GM21360 (cell line): ENCODE measurements around the gene MRPS26.
"Not testable (repeated sequence)": the region's sequence is repeated elsewhere in the genome, so short reads cannot be mapped to it uniquely, and the experiment has no call there.

Source experiments
- ATAC-seq: cut with Tn5 transposase; IDR thresholded peaks from one replicate; pipeline ENCODE4 v1.9.1; 2021; ENCODE audit warnings: mild to moderate bottlenecking, moderate library complexity; ENCODE audit not compliant: unreplicated experiment

The MRPS26 gene

DNA sequence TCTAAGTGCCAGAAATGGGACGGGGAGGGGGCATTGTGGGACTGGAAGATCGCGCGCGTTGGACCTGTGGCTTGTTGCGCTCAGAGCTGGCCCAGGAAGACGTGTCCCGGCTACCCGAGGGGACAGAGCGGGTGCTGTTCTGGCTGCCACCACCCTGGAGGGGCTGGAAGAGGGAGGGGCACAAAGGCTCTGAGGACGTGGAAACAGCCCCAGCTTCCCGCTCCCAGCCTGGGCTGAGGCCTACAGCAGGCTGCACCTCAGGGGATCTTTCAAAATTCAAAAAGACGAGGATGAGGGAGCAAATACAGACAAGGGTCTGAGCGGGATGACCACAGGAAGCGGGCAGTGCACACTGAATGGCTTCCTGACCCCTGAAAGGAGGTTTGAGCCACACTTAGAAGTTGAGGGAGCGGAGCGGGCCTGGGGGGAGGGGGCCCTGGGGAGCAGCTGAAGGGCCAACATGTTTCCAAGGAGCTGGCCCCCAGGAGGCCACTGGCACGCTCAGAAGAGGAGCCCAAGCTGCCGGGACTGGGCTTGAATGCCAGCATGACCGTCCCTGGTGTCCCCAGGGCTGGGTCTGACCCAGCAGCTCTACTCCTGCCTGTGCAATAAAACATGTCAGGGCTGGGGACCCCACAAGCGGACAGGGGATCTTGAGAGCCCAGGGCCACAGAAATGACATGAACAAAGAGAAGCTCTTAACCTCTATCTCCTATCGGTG, 26.8 kb downstream of the MRPS26 start:
- ATAC-seq: no peak

DNA sequence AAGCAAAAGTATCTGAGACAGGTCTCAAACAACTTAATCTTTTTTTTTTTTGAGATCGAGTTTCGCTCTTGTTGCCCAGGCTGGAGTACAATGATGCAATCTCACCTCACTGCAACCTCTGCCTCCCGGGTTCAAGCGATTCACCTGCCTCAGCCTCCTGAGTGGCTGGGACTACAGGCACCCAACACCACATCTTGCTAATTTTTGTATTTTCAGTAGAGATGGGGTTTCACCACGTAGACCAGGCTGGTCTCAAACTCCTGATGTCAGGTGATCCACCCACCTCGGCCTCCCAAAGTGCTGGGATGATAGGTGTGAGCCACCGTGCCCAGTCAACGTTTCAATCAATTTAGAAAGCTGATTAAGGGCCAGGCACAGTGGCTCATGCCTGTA, 27.4 kb downstream of the MRPS26 start:
- not testable (repeated sequence) for ATAC-seq

- ATAC-seq: no peak
Measured at GRCh38 chr20:3074812-3075211, 29.0 kb downstream of the MRPS26 start.

GRCh38 chr20:3075315-3075714, 29.5 kb downstream of the MRPS26 start:
- ATAC-seq: not testable (repeated sequence)

DNA sequence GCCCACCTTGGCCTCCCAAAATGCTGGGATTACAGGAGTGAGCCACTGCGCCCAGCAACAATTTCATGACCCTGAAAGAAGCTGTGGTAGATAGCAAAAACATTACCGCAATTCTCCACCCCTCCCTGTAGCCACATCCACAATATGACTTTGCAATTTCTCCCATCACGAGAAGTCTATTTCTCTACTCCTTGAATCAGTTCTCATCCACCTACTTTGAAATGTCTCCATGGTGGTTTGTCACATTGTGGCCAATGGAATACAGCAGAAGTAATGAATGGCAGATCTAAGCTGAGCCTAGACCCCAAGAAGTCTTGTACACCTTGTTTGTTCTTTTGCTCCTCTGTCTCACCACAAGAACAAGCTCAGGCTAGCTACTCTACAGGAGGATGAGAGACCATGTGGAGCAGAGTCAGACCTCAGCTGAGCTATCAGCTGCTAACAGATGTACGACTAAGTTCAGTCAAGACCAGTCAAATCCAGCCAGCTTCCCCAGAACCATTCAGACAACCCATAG, 31.8 kb downstream of the MRPS26 start:
- no peak for ATAC-seq

GRCh38 chr20:3080939-3081388, 35.1 kb downstream of the MRPS26 start:
- no peak for ATAC-seq

GRCh38 chr20:3081641-3082040, 35.8 kb downstream of the MRPS26 start:
- ATAC-seq: no peak

DNA sequence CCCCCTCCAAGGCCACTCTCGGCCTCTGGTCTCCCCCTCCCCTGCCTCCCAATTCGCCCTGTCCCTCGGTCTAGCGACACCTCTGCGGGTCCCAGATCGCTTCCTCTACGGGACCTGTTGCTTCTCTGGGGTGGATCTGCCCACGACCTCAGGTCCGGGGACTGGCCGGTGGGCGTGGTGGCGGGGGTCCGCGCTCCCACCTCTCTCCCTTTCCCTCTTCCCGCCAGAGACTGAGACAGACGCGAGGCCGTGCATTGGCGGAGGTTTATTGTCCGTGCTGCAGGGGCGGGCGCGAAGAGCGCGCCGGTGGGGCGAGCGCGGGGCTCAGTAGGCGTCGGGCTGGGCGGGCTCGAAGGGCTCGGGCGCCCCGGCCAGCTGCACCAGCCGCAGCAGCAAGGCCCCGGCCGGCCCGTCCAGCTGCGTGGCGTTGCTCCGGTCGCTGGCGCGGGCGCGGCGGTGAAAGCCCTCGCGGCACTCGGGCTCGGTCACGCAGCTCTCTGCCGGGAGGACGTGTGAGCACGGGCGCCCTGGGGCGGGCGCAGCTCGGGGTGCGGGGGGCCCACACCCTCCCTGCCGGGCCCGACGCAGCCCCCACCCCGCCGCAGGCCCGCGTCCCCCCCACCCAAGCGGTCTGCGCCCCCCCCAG, 36.6 kb downstream of the MRPS26 start:
- no peak for ATAC-seq

- ATAC-seq: no peak
Measured at GRCh38 chr20:3082955-3083952, 37.4 kb downstream of the MRPS26 start.

DNA sequence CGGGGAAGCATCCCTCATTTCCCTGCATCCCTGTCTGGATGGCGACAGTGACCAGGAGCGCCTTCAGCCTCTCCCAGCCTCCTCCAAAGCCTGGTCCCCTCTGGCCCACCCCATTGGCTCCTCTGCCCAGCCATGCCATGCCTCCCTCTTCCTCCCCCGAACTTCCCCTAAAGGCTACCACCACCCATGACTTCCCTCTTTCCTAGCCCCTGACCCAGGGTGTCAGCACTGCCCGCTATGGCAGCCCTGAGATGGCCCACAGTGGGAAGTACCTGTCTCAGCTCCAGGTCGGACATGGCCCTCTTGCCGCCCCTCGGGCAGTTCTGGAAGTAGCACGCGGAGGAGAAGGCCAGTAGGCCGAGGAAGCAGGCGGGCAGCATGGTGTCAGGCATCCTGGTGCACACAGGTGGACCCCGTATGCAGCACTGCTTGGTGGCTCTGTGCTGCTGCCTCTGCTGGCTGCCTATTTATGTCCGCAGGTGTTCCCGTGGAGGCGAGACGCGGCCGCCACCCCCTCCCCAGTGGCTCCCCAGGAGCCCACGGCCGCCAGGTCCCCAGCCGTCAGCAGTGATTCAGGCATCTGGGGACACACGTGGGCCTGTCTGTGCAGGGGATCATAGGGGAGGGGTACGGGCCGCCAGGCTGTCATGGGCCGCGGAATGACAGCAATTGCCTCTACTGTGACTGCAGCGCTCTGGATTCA, 38.6 kb downstream of the MRPS26 start, which contains the start of gene AVP:
Gene AVP (minus strand): TSS at position 442 of the 703 bp plus-strand sequence. CDS start 50 bp downstream, at position 392.
- no peak for ATAC-seq

DNA sequence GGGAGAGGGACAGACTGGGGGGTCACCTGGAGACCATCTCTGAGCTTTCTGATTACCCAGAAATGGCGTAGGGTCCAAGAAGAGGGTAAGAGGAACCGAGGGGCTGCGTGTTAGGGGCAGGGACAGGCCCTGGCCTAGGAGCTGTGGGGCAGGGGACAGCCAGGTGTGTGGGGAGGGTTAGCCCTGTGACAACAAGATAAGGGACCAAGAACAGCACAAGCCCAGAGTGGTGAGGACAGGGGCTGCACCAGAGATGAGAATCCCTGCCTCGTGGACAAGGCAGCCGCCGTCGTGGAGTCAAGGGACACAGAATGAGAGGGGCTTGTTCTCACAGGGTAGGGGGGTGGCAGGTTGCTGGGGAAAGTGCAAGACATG, 39.1 kb downstream of the MRPS26 start:
- no peak for ATAC-seq

- ATAC-seq: no peak
Measured at GRCh38 chr20:3085571-3086072, 39.8 kb downstream of the MRPS26 start.

DNA sequence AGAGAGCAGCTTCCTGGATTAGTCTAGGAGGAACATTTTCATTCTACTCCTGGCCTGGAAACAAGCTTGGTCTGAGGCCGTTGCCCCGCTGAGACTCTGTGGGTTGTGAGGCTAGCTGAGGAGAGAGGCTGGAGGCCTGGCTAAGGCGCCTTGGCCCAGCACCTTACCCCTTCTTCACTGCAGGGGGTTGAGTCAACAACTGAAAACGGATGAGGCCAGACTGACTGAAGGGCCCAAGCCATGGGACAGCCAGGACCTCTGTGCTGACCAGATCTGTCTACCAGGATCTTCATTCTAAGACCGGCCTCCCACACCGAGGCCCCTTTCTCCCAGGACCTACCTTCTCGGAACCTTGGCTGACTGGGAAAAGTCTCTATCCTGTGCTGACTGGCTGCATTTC, 42.2 kb downstream of the MRPS26 start:
- no peak for ATAC-seq

- no peak for ATAC-seq
Measured at GRCh38 chr20:3090565-3090964, 44.7 kb downstream of the MRPS26 start.

DNA sequence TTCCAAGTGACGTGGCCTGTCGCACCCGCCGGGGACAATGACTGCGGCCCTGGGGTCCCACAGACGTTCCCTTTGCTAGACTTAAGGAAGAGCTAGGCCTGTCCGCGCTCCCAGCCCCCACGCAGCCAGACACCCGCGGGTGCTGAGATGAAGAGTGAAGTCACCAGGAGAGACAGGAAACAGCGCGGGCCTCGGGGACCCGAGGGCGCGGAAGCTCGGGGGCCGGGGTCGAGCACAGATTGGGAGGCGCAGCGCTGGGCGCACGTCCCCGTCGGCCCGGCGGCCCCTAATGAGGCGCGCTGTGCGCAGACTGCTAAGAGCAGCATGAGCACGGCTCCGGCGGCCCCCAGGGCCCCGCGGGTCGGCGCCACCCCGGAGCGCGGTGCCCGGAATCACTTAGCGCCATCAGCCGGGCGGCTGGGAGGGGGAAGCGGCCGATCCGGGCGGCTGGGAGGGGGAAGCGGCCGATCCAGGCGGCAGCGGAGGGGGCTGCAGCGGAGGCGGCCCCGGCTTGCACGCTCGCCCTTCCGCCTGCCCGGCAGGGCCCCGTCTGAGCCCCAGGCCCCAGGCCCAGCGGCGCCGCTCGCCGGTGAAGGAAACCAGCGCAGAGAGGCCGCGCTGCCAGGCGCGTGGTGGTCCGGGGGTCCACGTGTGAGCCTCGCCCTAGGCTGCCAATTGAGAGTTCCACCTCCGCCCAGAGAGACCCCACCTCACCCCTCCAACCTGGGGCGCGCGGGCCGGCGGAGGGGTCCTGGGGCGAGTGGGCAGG, 46.9 kb downstream of the MRPS26 start:
- no peak for ATAC-seq

DNA sequence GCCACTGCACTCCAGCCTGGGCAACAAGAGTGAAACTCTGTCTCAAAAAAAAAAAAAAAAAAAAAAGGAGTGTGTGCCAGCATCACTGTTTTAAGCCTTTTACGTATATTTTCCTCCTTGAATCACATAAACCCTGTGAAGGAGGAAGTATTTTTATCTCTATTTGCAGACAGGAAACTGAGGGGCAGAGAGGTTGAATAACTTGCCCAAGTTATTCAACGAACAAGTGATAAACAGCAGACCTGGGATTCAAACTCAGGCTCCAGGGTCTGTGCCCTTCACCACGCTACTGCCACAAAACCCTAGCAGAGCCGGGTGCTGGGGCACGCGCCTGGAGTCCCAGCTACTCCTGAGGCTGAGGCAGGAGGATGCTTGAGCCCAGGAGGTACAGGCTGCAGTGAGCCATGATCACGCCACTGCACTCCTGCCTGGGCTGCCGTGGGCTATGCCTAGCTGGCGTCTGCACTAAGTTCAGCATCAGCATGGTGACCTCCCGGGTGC, 48.1 kb downstream of the MRPS26 start:
- ATAC-seq: no peak

GRCh38 chr20:3094848-3095629, 49.2 kb downstream of the MRPS26 start:
- ATAC-seq: no peak
